Calu3 (cell line): ENCODE measurements around the gene ATP13A2. TPM values are rescaled to one million over a fixed set of nuclear protein-coding genes. Genes with fewer than 3 reads are reported as not detected.

ENCODE experiments used
- BruUV-seq: library from RNA; stranded (reverse); fragments of 400-500 nt; replicated peaks from 2 replicates; lab custom pipeline; 2021; lab: Mats Ljungman, UMichigan
- CTCF ChIA-PET: fragments of 300-600 bp; sonication (Branson Sonifier 250); formaldehyde crosslinking; loops from one replicate; lab custom pipeline; 2022; ENCODE audit warnings: antibody characterized with exemption; lab: Charles Lee
- DNase-seq: peaks from one replicate; pipeline ENCODE4 v3.0.0; 2022
- H3K27ac Mint-ChIP-seq: one replicate; pipeline ENCODE4 v1.8.0; 2022; ENCODE audit warnings: mixed read lengths; ENCODE audit not compliant: unreplicated experiment
- H3K27me3 Mint-ChIP-seq: one replicate; pipeline ENCODE4 v1.8.0; 2022; ENCODE audit warnings: mixed read lengths; ENCODE audit not compliant: unreplicated experiment
- H3K36me3 Mint-ChIP-seq: one replicate; pipeline ENCODE4 v1.8.0; 2022; ENCODE audit warnings: mild to moderate bottlenecking, moderate library complexity, mixed read lengths; ENCODE audit not compliant: insufficient read depth, unreplicated experiment
- H3K4me1 Mint-ChIP-seq: one replicate; pipeline ENCODE4 v1.8.0; 2022; ENCODE audit warnings: mild to moderate bottlenecking, low read depth, mixed read lengths; ENCODE audit not compliant: unreplicated experiment
- H3K4me3 Mint-ChIP-seq: one replicate; pipeline ENCODE4 v1.8.0; 2022; ENCODE audit warnings: mild to moderate bottlenecking, low read depth, moderate library complexity, mixed read lengths; ENCODE audit not compliant: unreplicated experiment
- H3K9me3 Mint-ChIP-seq: one replicate; pipeline ENCODE4 v1.8.0; 2022; ENCODE audit warnings: low read depth, mixed read lengths; ENCODE audit not compliant: unreplicated experiment
- CTCF ChIP-seq: fragments of 200-600 bp; IDR thresholded peaks from one replicate; pipeline ENCODE4 v1.8.0; 2022; ENCODE audit warnings: antibody characterized with exemption; ENCODE audit not compliant: unreplicated experiment
- intact Hi-C: fragments of 100-400 bp; cut with micrococcal nuclease; formaldehyde crosslinking; loops from one replicate; pipeline ENCODE4 v1.10.0; 2022; ENCODE audit not compliant: unreplicated experiment
- total RNA-seq: library from RNA; stranded (reverse); gene quantifications from 2 replicates; pipeline ENCODE4 v1.2.3, GENCODE V29; 2022

Gene ATP13A2
- total RNA-seq, 1 experiment from 2014 or later = 33.4 TPM

- Mint-ChIP-seq H3K9me3 (no peaks in the 10 kb centered on the region), H3K4me3 (no peak overlapping the region), H3K4me1 (no peaks in the 10 kb centered on the region), H3K36me3 (peaks cover 3% of the 10 kb centered on the region), H3K27me3 (no peaks in the 10 kb centered on the region), H3K27ac (no peak overlapping the region)
- intact Hi-C loops = no loop called here
- DNase-seq = no peak
- no TSS peak for BruUV-seq
- no peak for TF ChIP-seq CTCF
- CTCF ChIA-PET = no interaction called here
Measured at GRCh38 chr1:16968372-16968771, 43.4 kb downstream of the ATP13A2 start.

GRCh38 chr1:16967962-16968361 lies 43.8 kb downstream of the ATP13A2 start:
- H3K36me3 Mint-ChIP-seq = peaks cover 3% of the 10 kb centered on the region
- no TSS peak for BruUV-seq
- no peak for DNase-seq
- no peak overlapping the region for H3K27ac Mint-ChIP-seq
- no peaks in the 10 kb centered on the region for H3K4me1 Mint-ChIP-seq
- CTCF ChIA-PET = no interaction called here
- intact Hi-C loops = no loop called here
- no peaks in the 10 kb centered on the region for H3K9me3 Mint-ChIP-seq
- TF ChIP-seq CTCF = no peak
- H3K4me3 Mint-ChIP-seq = no peak overlapping the region
- H3K27me3 Mint-ChIP-seq = no peaks in the 10 kb centered on the region

DNA sequence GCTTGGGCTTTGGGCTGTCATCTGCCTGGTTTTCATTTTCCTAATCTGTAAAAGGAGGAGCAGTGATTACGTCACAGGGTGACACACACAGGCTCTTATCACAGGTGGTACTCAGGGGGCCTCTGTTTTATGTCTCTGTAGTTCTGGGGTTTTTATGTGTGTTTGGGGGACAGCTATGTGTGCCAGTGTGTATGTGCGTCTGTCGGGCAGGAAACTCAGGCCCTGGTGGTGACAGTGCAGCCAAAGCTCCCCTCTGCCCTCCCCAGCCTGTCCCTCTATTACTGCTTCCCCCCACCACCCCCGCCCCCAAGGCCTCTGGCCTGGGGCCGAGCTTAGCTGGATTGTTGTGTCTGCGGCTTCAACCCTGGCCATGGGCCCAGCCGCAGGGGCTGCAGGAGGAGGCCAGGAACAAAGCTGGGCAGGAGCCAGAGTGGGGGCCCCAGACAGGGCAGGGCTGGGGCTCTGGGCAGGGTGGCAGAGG lies 44.6 kb downstream of the ATP13A2 start:
- CTCF ChIA-PET = no interaction called here
- Mint-ChIP-seq H3K27me3 (no peaks in the 10 kb centered on the region), H3K36me3 (peaks cover 3% of the 10 kb centered on the region), H3K9me3 (no peaks in the 10 kb centered on the region), H3K4me1 (no peaks in the 10 kb centered on the region), H3K27ac (no peak overlapping the region), H3K4me3 (no peak overlapping the region)
- intact Hi-C loops = no loop called here
- no TSS peak for BruUV-seq
- DNase-seq = no peak
- TF ChIP-seq CTCF = no peak

GRCh38 chr1:16966282-16966681 lies 45.4 kb downstream of the ATP13A2 start:
- Mint-ChIP-seq H3K4me1 (no peaks in the 10 kb centered on the region), H3K36me3 (peaks cover 3% of the 10 kb centered on the region), H3K27ac (no peak overlapping the region), H3K27me3 (no peaks in the 10 kb centered on the region), H3K4me3 (no peak overlapping the region), H3K9me3 (no peaks in the 10 kb centered on the region)
- intact Hi-C loops = no loop called here
- CTCF ChIA-PET = no interaction called here
- no peak for DNase-seq
- no TSS peak for BruUV-seq
- no peak for TF ChIP-seq CTCF
